Peyer's patch (tissue), 4 donors: ENCODE results near the gene SOCS1.

Source experiments
- CTCF ChIP-seq, 6 experiments: fragments of 450-650 bp in 4 of 6; fragments of 200-600 bp in 2 of 6; sonication (generic) in 1 of 6; IDR thresholded peaks; one replicate each; pipeline ENCODE4 v1.5.1; 2017 to 2019; ENCODE audit warnings: antibody characterized with exemption in 6 of 6, mild to moderate bottlenecking in 3 of 6, moderate library complexity in 1 of 6
- POLR2A ChIP-seq, 2 donors: fragments of 450-650 bp; IDR thresholded peaks; one replicate each; pipeline ENCODE4 v1.5.1; 2017; ENCODE audit warnings: antibody characterized with exemption in 2 of 2, mild to moderate bottlenecking in 2 of 2, moderate library complexity in 2 of 2

DNA sequence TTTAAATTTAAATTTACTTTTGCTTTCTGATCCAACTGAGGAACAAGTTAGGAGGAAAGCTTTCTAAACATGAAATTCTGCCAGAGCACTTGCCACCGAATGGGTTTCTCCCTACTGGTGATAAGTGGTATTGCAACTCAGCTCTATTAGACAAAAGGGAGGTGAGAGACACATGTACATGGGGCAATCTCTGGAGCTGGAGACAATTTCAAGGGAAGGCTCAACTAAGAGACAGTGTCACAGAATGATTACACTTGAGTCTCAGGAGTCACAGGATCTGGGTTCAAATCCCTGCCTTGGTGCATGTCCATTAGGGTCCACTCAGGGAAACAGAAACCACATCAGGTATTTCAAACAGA is 37.4 kb downstream of the SOCS1 start:
- TF ChIP-seq CTCF (IDR thresholded peaks at IDR 0.05) (peak in 3 of 6 experiments; percentile 16 to 44 (median 40)), POLR2A (IDR thresholded peaks at IDR 0.05) (no peak)
